Thyroid gland (tissue), 4 donors: ENCODE data around the gene INO80B.

ENCODE experiments used
- CTCF ChIP-seq, 6 experiments: fragments of 200-600 bp in 3 of 6; fragments of 450-650 bp in 3 of 6; sonication (generic) in 3 of 6; IDR thresholded peaks; one replicate each; pipeline ENCODE4 v1.5.1; 2016 to 2019; ENCODE audit warnings: antibody characterized with exemption in 6 of 6, mild to moderate bottlenecking in 2 of 6, inconsistent platforms in 1 of 6, moderate library complexity in 1 of 6
- POLR2A ChIP-seq, 2 donors: fragments of 450-650 bp; IDR thresholded peaks; one replicate each; pipeline ENCODE4 v1.6.1; 2017; ENCODE audit warnings: antibody characterized with exemption in 2 of 2, mild to moderate bottlenecking in 2 of 2, moderate library complexity in 1 of 2

- TF ChIP-seq CTCF (IDR thresholded peaks at IDR 0.05) (no peak), POLR2A (IDR thresholded peaks at IDR 0.05) (no peak)
Measured at GRCh38 chr2:74458938-74459363, 4.1 kb downstream of the INO80B start.
